HFF-Myc (cell line): Measurements from ENCODE around the gene HOXD11.

Experiments
- DNase-seq: peaks from one replicate; pipeline ENCODE4 v3.0.0-alpha.2; 2011; ENCODE audit warnings: low read depth; ENCODE audit errors: extremely low read depth
- H3K4me3 ChIP-seq: replicated peaks from 2 replicates; pipeline ENCODE4 v1.5.1; 2011; ENCODE audit warnings: low read depth, mild to moderate bottlenecking, control low read depth, low read length
- CTCF ChIP-seq: IDR thresholded peaks from 2 replicates; pipeline ENCODE4 v1.5.1; 2012; ENCODE audit warnings: mild to moderate bottlenecking, low read depth, low read length, control low read depth; ENCODE audit errors: missing control alignments

HOXD11 gene

GRCh38 chr2:176132205-176133171 lies 25.4 kb downstream of the HOXD11 start:
- TF ChIP-seq CTCF = no peak
- no peak overlapping the region for H3K4me3 ChIP-seq
- DNase-seq = no peak

- DNase-seq = no peak
- no peak overlapping the region for H3K4me3 ChIP-seq
- no peak for TF ChIP-seq CTCF
These were observed 26.3 kb downstream of the HOXD11 start for GRCh38 chr2:176133389-176133788.

- TF ChIP-seq CTCF = no peak
- no peak overlapping the region for H3K4me3 ChIP-seq
- no peak for DNase-seq
These were observed 27.0 kb downstream of the HOXD11 start for GRCh38 chr2:176134035-176134434.

GRCh38 chr2:176135035-176135440 lies 28.0 kb downstream of the HOXD11 start:
- TF ChIP-seq CTCF = no peak
- DNase-seq = no peak
- H3K4me3 ChIP-seq = no peak overlapping the region

- peak overlapping the region; percentile 21 for H3K4me3 ChIP-seq
- no peak for DNase-seq
- no peak for TF ChIP-seq CTCF
These were observed 29.5 kb downstream of the HOXD11 start for GRCh38 chr2:176136374-176137251.

GRCh38 chr2:176137252-176137580 lies 30.1 kb downstream of the HOXD11 start:
- no peak for TF ChIP-seq CTCF
- no peak for DNase-seq
- H3K4me3 ChIP-seq = no peak overlapping the region
